ENCODE measurements around the gene NODAL.

The NODAL gene

GRCh38 chr10:70479626-70480238 lies 38.3 kb upstream of the NODAL start:
- no peak for TF ChIP-seq ZNF565 (CRISPR knock-in tag; conservative IDR thresholded peaks at IDR 0.05; ENCODE audit: low read depth)
- no peak for TF ChIP-seq ZFP30 (CRISPR knock-in tag; IDR thresholded peaks at IDR 0.05)
- TF ChIP-seq TSHZ2 (CRISPR knock-in tag; IDR thresholded peaks at IDR 0.05) = no peak
- TF ChIP-seq CSRNP3 (CRISPR knock-in tag; IDR thresholded peaks at IDR 0.05) = no peak
- TF ChIP-seq ZNF8 (CRISPR knock-in tag; IDR thresholded peaks at IDR 0.05) = no peak
- TF ChIP-seq ARNTL (CRISPR knock-in tag; IDR thresholded peaks at IDR 0.05; ENCODE audit: borderline replicate concordance, low read depth) = no peak
- TF ChIP-seq ZFP3 (CRISPR knock-in tag; IDR thresholded peaks at IDR 0.05) = no peak
- no peak for TF ChIP-seq OSR1 (CRISPR knock-in tag; IDR thresholded peaks at IDR 0.05)
- TF ChIP-seq SNAI2 (CRISPR knock-in tag; IDR thresholded peaks at IDR 0.05) = no peak
- TF ChIP-seq TOX (CRISPR knock-in tag; IDR thresholded peaks at IDR 0.05; ENCODE audit: borderline replicate concordance) = no peak
- no peak for TF ChIP-seq ZC3H10 (CRISPR knock-in tag; IDR thresholded peaks at IDR 0.05)
- TF ChIP-seq GLIS3 (CRISPR knock-in tag; IDR thresholded peaks at IDR 0.05) = no peak
- TF ChIP-seq, protein P1, sequence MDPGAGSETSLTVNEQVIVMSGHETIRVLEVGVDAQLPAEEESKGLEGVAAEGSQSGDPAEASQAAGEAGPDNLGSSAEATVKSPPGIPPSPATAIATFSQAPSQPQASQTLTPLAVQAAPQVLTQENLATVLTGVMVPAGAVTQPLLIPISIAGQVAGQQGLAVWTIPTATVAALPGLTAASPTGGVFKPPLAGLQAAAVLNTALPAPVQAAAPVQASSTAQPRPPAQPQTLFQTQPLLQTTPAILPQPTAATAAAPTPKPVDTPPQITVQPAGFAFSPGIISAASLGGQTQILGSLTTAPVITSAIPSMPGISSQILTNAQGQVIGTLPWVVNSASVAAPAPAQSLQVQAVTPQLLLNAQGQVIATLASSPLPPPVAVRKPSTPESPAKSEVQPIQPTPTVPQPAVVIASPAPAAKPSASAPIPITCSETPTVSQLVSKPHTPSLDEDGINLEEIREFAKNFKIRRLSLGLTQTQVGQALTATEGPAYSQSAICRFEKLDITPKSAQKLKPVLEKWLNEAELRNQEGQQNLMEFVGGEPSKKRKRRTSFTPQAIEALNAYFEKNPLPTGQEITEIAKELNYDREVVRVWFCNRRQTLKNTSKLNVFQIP (CRISPR knock-in tag; IDR thresholded peaks at IDR 0.05; ENCODE audit: borderline replicate concordance, low read depth) = no peak
- TF ChIP-seq CSDC2 (CRISPR knock-in tag; IDR thresholded peaks at IDR 0.05) = no peak
- no peak for TF ChIP-seq ESRRG (CRISPR knock-in tag; IDR thresholded peaks at IDR 0.05)
- no peak for TF ChIP-seq PATZ1 (CRISPR knock-in tag; IDR thresholded peaks at IDR 0.05; ENCODE audit: borderline replicate concordance)
- TF ChIP-seq BACH2 (CRISPR knock-in tag; IDR thresholded peaks at IDR 0.05; ENCODE audit: borderline replicate concordance) = no peak
- no peak for TF ChIP-seq CREB5 (CRISPR knock-in tag; IDR thresholded peaks at IDR 0.05; ENCODE audit: low read depth)
- TF ChIP-seq PPARA (CRISPR knock-in tag; IDR thresholded peaks at IDR 0.05; ENCODE audit: borderline replicate concordance) = no peak
- no peak for ATAC-seq

DNA sequence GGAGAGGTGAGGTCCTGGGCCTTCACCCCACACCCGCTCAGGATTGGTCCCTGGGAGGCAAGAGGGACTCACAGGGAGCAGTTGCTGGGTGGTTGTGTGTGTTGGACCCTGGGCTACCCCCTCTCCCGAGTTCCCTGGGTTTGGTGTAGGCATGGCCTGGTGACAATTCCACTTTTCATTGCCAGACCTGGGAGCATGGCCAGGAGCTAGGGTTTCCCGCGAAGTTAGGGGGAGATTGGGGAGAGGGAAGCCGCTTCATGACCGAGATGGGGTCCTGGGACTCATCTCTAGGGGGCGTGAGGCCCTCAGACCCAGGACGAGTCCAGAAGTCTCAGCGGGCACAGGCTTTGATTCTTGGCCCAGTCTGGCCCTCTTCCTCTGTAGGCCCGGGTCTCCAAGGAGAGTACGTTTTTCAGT lies 37.7 kb upstream of the NODAL start:
- TF ChIP-seq ESRRG (CRISPR knock-in tag; IDR thresholded peaks at IDR 0.05) (no peak), OSR1 (CRISPR knock-in tag; IDR thresholded peaks at IDR 0.05) (no peak), ZNF565 (CRISPR knock-in tag; conservative IDR thresholded peaks at IDR 0.05; ENCODE audit: low read depth) (no peak), ZNF8 (CRISPR knock-in tag; IDR thresholded peaks at IDR 0.05) (no peak), TCF4 (CRISPR knock-in tag; IDR thresholded peaks at IDR 0.05; ENCODE audit: borderline replicate concordance) (no peak), PATZ1 (CRISPR knock-in tag; IDR thresholded peaks at IDR 0.05; ENCODE audit: borderline replicate concordance) (no peak), GLIS3 (CRISPR knock-in tag; IDR thresholded peaks at IDR 0.05) (no peak), BACH2 (CRISPR knock-in tag; IDR thresholded peaks at IDR 0.05; ENCODE audit: borderline replicate concordance) (no peak), TSHZ2 (CRISPR knock-in tag; IDR thresholded peaks at IDR 0.05) (no peak), ZNF70 (CRISPR knock-in tag; IDR thresholded peaks at IDR 0.05) (no peak), CSDC2 (CRISPR knock-in tag; IDR thresholded peaks at IDR 0.05) (no peak), ZC3H10 (CRISPR knock-in tag; IDR thresholded peaks at IDR 0.05) (no peak), PPARA (CRISPR knock-in tag; IDR thresholded peaks at IDR 0.05; ENCODE audit: borderline replicate concordance) (no peak), TOX (CRISPR knock-in tag; IDR thresholded peaks at IDR 0.05; ENCODE audit: borderline replicate concordance) (no peak), CSRNP3 (CRISPR knock-in tag; IDR thresholded peaks at IDR 0.05) (no peak), ZFP3 (CRISPR knock-in tag; IDR thresholded peaks at IDR 0.05) (no peak), ZFP30 (CRISPR knock-in tag; IDR thresholded peaks at IDR 0.05) (no peak)
- no peak for ATAC-seq

All from SK-N-SH treated with all-trans-retinoic acid at 6 μM for 48 hours (cell line).